ENCODE measurements around the gene ANTXR1. TPM values are rescaled to one million over a fixed set of nuclear protein-coding genes. Genes with fewer than 3 reads are reported as not detected.

Gene ANTXR1
- polyA plus RNA-seq, 1 donor (not counting 4 experiments of a cell fraction or from before 2014, with no cell fraction given) = 20.4 TPM

GRCh38 chr2:69213201-69213600 is 200.2 kb downstream of the ANTXR1 start:
- Histone ChIP-seq H3K36me3 (ENCODE audit: control insufficient read depth in 2 of 2, extremely low read depth in 1 of 2, insufficient read depth in 2 of 2, low read length in 2 of 2) (peaks cover 0 to 2% of the 10 kb centered on the region in 2 experiments), H4K20me1 (ENCODE audit: control insufficient read depth, extremely low read depth, insufficient read depth, low read length) (no peaks in the 10 kb centered on the region), H3K9me1 (ENCODE audit: control insufficient read depth, extremely low read depth, insufficient read depth, low read length) (no peaks in the 10 kb centered on the region), H3K9ac (ENCODE audit: control insufficient read depth, extremely low read depth, insufficient read depth, low read length) (no peak overlapping the region), H3K9me3 (ENCODE audit: control insufficient read depth, low read depth, low read length) (no peaks in the 10 kb centered on the region), H3K27ac (ENCODE audit: control insufficient read depth, insufficient read depth, low read length) (no peak overlapping the region), H3K79me2 (ENCODE audit: control insufficient read depth, insufficient read depth, low read length) (no peaks in the 10 kb centered on the region), H3K4me1 (ENCODE audit: control insufficient read depth, extremely low read depth, insufficient read depth, low read length) (no peaks in the 10 kb centered on the region), H3K4me2 (ENCODE audit: control insufficient read depth, extremely low read depth, insufficient read depth, low read depth, low read length) (no peak overlapping the region), H3K4me3 (ENCODE audit: control insufficient read depth in 2 of 3, extremely low read depth in 1 of 3, insufficient read depth in 2 of 3, low read depth in 1 of 3, low read length in 3 of 3) (no peak overlapping the region), H3K27me3 (ENCODE audit: control insufficient read depth, extremely low read depth, insufficient read depth, low read length) (no peaks in the 10 kb centered on the region), H2AFZ (ENCODE audit: control insufficient read depth, low read length) (no peak overlapping the region)
- FAIRE-seq = no peak
- no peak for DNase-seq (ENCODE audit: low read depth, low spot score)
- dilution Hi-C loops (cut with MboI; ENCODE audit: extremely low pct_ligation_motif_present, low sequenced_read_pairs) = no loop called here
- TF ChIP-seq EZH2 (IDR thresholded peaks at IDR 0.05; ENCODE audit: low read length) (no peak), CTCF (optimal IDR thresholded peaks at IDR 0.05 in 1 of 3, IDR thresholded peaks at IDR 0.05 in 1 of 3, conservative IDR thresholded peaks at IDR 0.05 in 1 of 3; ENCODE audit: extremely low read depth in 1 of 3, insufficient read depth in 2 of 3, low read length in 3 of 3) (no peak)

DNA sequence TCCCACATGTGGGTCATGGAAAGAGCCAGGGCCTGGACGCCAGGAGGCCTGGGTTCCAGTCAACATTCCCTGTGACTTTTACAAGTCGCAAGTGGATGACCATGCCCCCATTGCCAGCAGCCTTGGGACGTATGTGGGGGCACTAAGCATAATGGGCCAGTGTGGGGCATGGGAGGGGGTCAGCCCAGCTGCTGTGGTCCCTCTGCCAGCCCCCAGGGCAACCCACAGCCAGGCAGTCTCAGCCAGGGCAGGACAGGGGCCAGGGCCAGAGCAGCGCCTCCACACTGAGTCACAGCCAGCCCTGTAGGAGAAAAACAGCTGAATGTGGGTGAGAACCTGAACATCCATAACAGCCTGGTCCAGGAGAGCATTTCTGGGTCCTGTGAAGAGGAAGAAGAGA is 200.8 kb downstream of the ANTXR1 start:
- dilution Hi-C loops (cut with MboI; ENCODE audit: extremely low pct_ligation_motif_present, low sequenced_read_pairs) = no loop called here
- Histone ChIP-seq H3K4me1 (ENCODE audit: control insufficient read depth, extremely low read depth, insufficient read depth, low read length) (no peaks in the 10 kb centered on the region), H3K4me2 (ENCODE audit: control insufficient read depth, extremely low read depth, insufficient read depth, low read depth, low read length) (no peak overlapping the region), H3K4me3 (ENCODE audit: control insufficient read depth in 2 of 3, extremely low read depth in 1 of 3, insufficient read depth in 2 of 3, low read depth in 1 of 3, low read length in 3 of 3) (no peak overlapping the region), H3K9ac (ENCODE audit: control insufficient read depth, extremely low read depth, insufficient read depth, low read length) (no peak overlapping the region), H3K27me3 (ENCODE audit: control insufficient read depth, extremely low read depth, insufficient read depth, low read length) (no peaks in the 10 kb centered on the region), H3K36me3 (ENCODE audit: control insufficient read depth in 2 of 2, extremely low read depth in 1 of 2, insufficient read depth in 2 of 2, low read length in 2 of 2) (peaks cover 0 to 2% of the 10 kb centered on the region in 2 experiments), H4K20me1 (ENCODE audit: control insufficient read depth, extremely low read depth, insufficient read depth, low read length) (no peaks in the 10 kb centered on the region), H3K9me1 (ENCODE audit: control insufficient read depth, extremely low read depth, insufficient read depth, low read length) (no peaks in the 10 kb centered on the region), H3K27ac (ENCODE audit: control insufficient read depth, insufficient read depth, low read length) (no peak overlapping the region), H3K79me2 (ENCODE audit: control insufficient read depth, insufficient read depth, low read length) (no peaks in the 10 kb centered on the region), H2AFZ (ENCODE audit: control insufficient read depth, low read length) (no peak overlapping the region), H3K9me3 (ENCODE audit: control insufficient read depth, low read depth, low read length) (no peaks in the 10 kb centered on the region)
- TF ChIP-seq CTCF (optimal IDR thresholded peaks at IDR 0.05 in 1 of 3, IDR thresholded peaks at IDR 0.05 in 1 of 3, conservative IDR thresholded peaks at IDR 0.05 in 1 of 3; ENCODE audit: extremely low read depth in 1 of 3, insufficient read depth in 2 of 3, low read length in 3 of 3) (no peak), EZH2 (IDR thresholded peaks at IDR 0.05; ENCODE audit: low read length) (no peak)
- no peak for DNase-seq (ENCODE audit: low read depth, low spot score)
- no peak for FAIRE-seq

All from keratinocyte (primary cell).